HEK293 (cell line): ENCODE data around the gene LCMT1.

ENCODE experiments used
- BCL11A ChIP-seq: fragments of 450-650 bp; formaldehyde crosslinking; IDR thresholded peaks from 2 replicates; pipeline ENCODE4 v1.5.1; 2016; ENCODE audit warnings: low read depth, missing biosample characterization, missing genetic modification characterization
- HOXD13 ChIP-seq: sonication (generic); formaldehyde crosslinking; IDR thresholded peaks from 2 replicates; pipeline ENCODE4 v1.8.0; 2022; ENCODE audit warnings: missing genetic modification reagents, borderline replicate concordance
- MYNN ChIP-seq: fragments of 450-650 bp; formaldehyde crosslinking; IDR thresholded peaks from 2 replicates; pipeline ENCODE4 v1.5.1; 2016; ENCODE audit warnings: missing biosample characterization, missing genetic modification characterization, borderline replicate concordance
- ZBTB17 ChIP-seq: fragments of 450-650 bp; formaldehyde crosslinking; IDR thresholded peaks from 2 replicates; pipeline ENCODE4 v1.5.1; 2016; ENCODE audit warnings: missing biosample characterization, missing genetic modification characterization
- ZNF140 ChIP-seq: fragments of 450-650 bp; formaldehyde crosslinking; IDR thresholded peaks from 2 replicates; pipeline ENCODE4 v1.5.1; 2016; ENCODE audit warnings: missing biosample characterization, missing genetic modification characterization
- ZNF335 ChIP-seq: fragments of 450-650 bp; formaldehyde crosslinking; conservative IDR thresholded peaks from 2 replicates; pipeline ENCODE4 v1.5.1; 2016; ENCODE audit warnings: missing biosample characterization, missing genetic modification characterization
- ZNF660 ChIP-seq: fragments of 450-650 bp; IDR thresholded peaks from 2 replicates; pipeline ENCODE4 v1.5.1; 2018; ENCODE audit warnings: missing biosample characterization, mild to moderate bottlenecking, missing genetic modification characterization
- ZSCAN23 ChIP-seq: fragments of 450-650 bp; formaldehyde crosslinking; IDR thresholded peaks from 2 replicates; pipeline ENCODE4 v1.5.1; 2016; ENCODE audit warnings: missing biosample characterization, missing genetic modification characterization
- TF ChIP-seq, protein P1 (sequence below): fragments of 450-650 bp; formaldehyde crosslinking; IDR thresholded peaks from 2 replicates; pipeline ENCODE4 v1.5.1; 2016; ENCODE audit warnings: missing biosample characterization, missing genetic modification characterization
- TF ChIP-seq, protein P2 (sequence below): fragments of 450-650 bp; formaldehyde crosslinking; IDR thresholded peaks from 2 replicates; pipeline ENCODE4 v1.5.1; 2016; ENCODE audit warnings: missing biosample characterization, missing genetic modification characterization, low read depth
- TF ChIP-seq, protein P3 (sequence below): sonication (generic); formaldehyde crosslinking; IDR thresholded peaks from 2 replicates; pipeline ENCODE4 v1.8.1; 2022; ENCODE audit warnings: mild to moderate bottlenecking, moderate library complexity, missing genetic modification reagents
- TF ChIP-seq, protein P4 (sequence below): fragments of 450-650 bp; formaldehyde crosslinking; IDR thresholded peaks from 2 replicates; pipeline ENCODE4 v1.5.1; 2016; ENCODE audit warnings: missing biosample characterization, missing genetic modification characterization

DNA sequence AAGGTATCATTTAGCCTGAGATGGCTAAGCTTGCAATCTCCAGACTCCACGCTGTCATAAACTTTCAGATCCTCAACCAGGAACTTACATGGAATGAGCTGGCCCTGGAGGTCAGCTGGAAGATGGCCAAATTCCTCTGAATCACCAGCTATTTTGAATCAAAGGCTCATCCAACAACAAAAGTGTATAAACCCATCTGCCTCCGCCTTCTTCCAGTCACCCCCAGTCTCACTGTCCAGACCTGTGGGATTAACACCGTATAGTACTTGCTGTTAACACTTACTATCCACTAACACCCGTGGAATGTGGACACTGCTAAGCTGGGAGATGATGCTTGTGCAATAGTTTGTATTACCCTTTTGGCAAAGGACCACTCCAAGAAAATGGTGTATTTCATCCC is 1.9 kb upstream of the LCMT1 start:
- TF ChIP-seq, protein P1, sequence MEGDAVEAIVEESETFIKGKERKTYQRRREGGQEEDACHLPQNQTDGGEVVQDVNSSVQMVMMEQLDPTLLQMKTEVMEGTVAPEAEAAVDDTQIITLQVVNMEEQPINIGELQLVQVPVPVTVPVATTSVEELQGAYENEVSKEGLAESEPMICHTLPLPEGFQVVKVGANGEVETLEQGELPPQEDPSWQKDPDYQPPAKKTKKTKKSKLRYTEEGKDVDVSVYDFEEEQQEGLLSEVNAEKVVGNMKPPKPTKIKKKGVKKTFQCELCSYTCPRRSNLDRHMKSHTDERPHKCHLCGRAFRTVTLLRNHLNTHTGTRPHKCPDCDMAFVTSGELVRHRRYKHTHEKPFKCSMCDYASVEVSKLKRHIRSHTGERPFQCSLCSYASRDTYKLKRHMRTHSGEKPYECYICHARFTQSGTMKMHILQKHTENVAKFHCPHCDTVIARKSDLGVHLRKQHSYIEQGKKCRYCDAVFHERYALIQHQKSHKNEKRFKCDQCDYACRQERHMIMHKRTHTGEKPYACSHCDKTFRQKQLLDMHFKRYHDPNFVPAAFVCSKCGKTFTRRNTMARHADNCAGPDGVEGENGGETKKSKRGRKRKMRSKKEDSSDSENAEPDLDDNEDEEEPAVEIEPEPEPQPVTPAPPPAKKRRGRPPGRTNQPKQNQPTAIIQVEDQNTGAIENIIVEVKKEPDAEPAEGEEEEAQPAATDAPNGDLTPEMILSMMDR: no peak
- TF ChIP-seq ZNF140 (tag by site-specific recombination): no peak
- TF ChIP-seq, protein P2, sequence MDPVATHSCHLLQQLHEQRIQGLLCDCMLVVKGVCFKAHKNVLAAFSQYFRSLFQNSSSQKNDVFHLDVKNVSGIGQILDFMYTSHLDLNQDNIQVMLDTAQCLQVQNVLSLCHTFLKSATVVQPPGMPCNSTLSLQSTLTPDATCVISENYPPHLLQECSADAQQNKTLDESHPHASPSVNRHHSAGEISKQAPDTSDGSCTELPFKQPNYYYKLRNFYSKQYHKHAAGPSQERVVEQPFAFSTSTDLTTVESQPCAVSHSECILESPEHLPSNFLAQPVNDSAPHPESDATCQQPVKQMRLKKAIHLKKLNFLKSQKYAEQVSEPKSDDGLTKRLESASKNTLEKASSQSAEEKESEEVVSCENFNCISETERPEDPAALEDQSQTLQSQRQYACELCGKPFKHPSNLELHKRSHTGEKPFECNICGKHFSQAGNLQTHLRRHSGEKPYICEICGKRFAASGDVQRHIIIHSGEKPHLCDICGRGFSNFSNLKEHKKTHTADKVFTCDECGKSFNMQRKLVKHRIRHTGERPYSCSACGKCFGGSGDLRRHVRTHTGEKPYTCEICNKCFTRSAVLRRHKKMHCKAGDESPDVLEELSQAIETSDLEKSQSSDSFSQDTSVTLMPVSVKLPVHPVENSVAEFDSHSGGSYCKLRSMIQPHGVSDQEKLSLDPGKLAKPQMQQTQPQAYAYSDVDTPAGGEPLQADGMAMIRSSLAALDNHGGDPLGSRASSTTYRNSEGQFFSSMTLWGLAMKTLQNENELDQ (tag by site-specific recombination): no peak
- TF ChIP-seq, protein P3, sequence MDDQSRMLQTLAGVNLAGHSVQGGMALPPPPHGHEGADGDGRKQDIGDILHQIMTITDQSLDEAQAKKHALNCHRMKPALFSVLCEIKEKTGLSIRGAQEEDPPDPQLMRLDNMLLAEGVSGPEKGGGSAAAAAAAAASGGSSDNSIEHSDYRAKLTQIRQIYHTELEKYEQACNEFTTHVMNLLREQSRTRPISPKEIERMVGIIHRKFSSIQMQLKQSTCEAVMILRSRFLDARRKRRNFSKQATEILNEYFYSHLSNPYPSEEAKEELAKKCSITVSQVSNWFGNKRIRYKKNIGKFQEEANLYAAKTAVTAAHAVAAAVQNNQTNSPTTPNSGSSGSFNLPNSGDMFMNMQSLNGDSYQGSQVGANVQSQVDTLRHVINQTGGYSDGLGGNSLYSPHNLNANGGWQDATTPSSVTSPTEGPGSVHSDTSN (CRISPR knock-in tag): no peak
- TF ChIP-seq, protein P4, sequence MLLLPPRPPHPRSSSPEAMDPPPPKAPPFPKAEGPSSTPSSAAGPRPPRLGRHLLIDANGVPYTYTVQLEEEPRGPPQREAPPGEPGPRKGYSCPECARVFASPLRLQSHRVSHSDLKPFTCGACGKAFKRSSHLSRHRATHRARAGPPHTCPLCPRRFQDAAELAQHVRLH (tag by site-specific recombination): no peak
- no peak for TF ChIP-seq BCL11A (tag by site-specific recombination)
- TF ChIP-seq HOXD13 (CRISPR knock-in tag): no peak
- TF ChIP-seq MYNN (tag by site-specific recombination): no peak
- TF ChIP-seq ZSCAN23 (tag by site-specific recombination): no peak
- TF ChIP-seq ZBTB17 (tag by site-specific recombination): no peak
- TF ChIP-seq ZNF660 (tag by site-specific recombination): no peak
- no peak for TF ChIP-seq ZNF335 (tag by site-specific recombination)
